Thyroid gland (tissue), 4 donors: Measurements from ENCODE around the gene SGPP2. TPM values are rescaled to one million over a fixed set of nuclear protein-coding genes. Genes with fewer than 3 reads are reported as not detected.
A peak's percentile ranks its signal among the peaks of the same experiment; 100 is the strongest.

Experiments
- DNase-seq, 2 donors: peaks; one replicate each; pipeline ENCODE4 v3.0.0-alpha.2; 2019
- H3K27ac ChIP-seq, 3 donors: fragments of 200-600 bp; sonication (generic); 1 replicate in 2 of 3; 2 replicates in 1 of 3; pipeline ENCODE4 v1.5.1; 2016 to 2019; ENCODE audit warnings: mild to moderate bottlenecking in 1 of 3, moderate library complexity in 1 of 3
- H3K27me3 ChIP-seq: fragments of 200-600 bp; sonication (generic); one replicate; pipeline ENCODE4 v1.5.1; 2019
- H3K36me3 ChIP-seq, 2 donors: fragments of 200-600 bp; sonication (generic); one replicate each; pipeline ENCODE4 v1.5.1; 2016 to 2019
- H3K4me1 ChIP-seq, 2 donors: fragments of 200-600 bp; sonication (generic); one replicate each; pipeline ENCODE4 v1.5.1; 2017 to 2019
- H3K4me3 ChIP-seq, 3 donors: fragments of 200-600 bp; sonication (generic); replicated peaks in 1 of 3; 1 replicate in 2 of 3; 2 replicates in 1 of 3; pipeline ENCODE4 v1.5.1; 2016; ENCODE audit warnings: mild to moderate bottlenecking in 1 of 3
- H3K9me3 ChIP-seq: fragments of 200-600 bp; sonication (generic); one replicate; pipeline ENCODE4 v1.5.1; 2017
- POLR2A ChIP-seq, 2 donors: fragments of 450-650 bp; IDR thresholded peaks; one replicate each; pipeline ENCODE4 v1.6.1; 2017; ENCODE audit warnings: antibody characterized with exemption in 2 of 2, mild to moderate bottlenecking in 2 of 2, moderate library complexity in 1 of 2
- WGBS, 2 donors: methylation state at CpG; one replicate each; pipeline ENCODE4 v1.1.5; 2017; 5-methylcytosine and 5-hydroxymethylcytosine counted together
- intact Hi-C: fragments of 100-400 bp; cut with DNase I; formaldehyde crosslinking; loops from one replicate; pipeline ENCODE4 v1.15.1; 2023
- total RNA-seq, 4 donors: library from RNA; depleted of rRNA; stranded (reverse); fragments of >200 nt; gene quantifications; one replicate each; pipeline ENCODE4 v1.2.3, GENCODE V29; 2016
- TF ChIP-seq, protein P1 (sequence below), 6 experiments: fragments of 200-600 bp in 3 of 6; fragments of 450-650 bp in 3 of 6; sonication (generic) in 3 of 6; IDR thresholded peaks; one replicate each; pipeline ENCODE4 v1.5.1; 2016 to 2019; ENCODE audit warnings: antibody characterized with exemption in 6 of 6, mild to moderate bottlenecking in 2 of 6, inconsistent platforms in 1 of 6, moderate library complexity in 1 of 6

The SGPP2 gene
- total RNA-seq, 4 donors from 2014 or later, result 33.7 to 53.7 (median 46.6) TPM

DNA sequence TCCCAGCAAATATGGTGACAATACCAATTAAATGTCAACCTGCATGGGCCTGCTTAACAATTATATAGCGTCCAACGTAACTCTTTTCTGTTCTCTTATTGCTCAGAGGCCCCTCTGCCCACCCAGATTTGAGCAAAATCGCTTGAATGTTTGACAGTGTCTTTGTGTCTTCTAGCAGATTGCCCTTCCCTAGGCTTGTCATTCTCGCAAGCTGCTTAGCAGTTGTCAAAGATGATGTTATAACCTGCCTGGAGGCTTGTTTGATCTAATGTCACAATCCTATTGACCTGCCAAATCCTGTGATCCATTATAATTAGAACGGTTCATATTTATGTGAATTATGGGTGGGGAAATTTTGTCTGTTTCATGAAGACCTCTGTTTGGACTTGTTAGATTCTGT, 122.7 kb downstream of the SGPP2 start:
- Histone ChIP-seq H3K9me3 (no peaks in the 10 kb centered on the region), H3K4me1 (peaks cover 15 to 41% of the 10 kb centered on the region in 2 donors), H3K27ac (peak overlapping the region in 1 of 3 donors; percentile 11), H3K36me3 (no peaks in the 10 kb centered on the region), H3K4me3 (no peak overlapping the region), H3K27me3 (no peaks in the 10 kb centered on the region)
- WGBS, 2 donors, result 88 to 92% methylated on average over 5 of the region's 5 CpGs
- TF ChIP-seq, protein P1, sequence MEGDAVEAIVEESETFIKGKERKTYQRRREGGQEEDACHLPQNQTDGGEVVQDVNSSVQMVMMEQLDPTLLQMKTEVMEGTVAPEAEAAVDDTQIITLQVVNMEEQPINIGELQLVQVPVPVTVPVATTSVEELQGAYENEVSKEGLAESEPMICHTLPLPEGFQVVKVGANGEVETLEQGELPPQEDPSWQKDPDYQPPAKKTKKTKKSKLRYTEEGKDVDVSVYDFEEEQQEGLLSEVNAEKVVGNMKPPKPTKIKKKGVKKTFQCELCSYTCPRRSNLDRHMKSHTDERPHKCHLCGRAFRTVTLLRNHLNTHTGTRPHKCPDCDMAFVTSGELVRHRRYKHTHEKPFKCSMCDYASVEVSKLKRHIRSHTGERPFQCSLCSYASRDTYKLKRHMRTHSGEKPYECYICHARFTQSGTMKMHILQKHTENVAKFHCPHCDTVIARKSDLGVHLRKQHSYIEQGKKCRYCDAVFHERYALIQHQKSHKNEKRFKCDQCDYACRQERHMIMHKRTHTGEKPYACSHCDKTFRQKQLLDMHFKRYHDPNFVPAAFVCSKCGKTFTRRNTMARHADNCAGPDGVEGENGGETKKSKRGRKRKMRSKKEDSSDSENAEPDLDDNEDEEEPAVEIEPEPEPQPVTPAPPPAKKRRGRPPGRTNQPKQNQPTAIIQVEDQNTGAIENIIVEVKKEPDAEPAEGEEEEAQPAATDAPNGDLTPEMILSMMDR (IDR thresholded peaks at IDR 0.05), result no peak
- TF ChIP-seq POLR2A (IDR thresholded peaks at IDR 0.05), result no peak
- DNase-seq, result no peak
- intact Hi-C loops, result no loop called here

DNA sequence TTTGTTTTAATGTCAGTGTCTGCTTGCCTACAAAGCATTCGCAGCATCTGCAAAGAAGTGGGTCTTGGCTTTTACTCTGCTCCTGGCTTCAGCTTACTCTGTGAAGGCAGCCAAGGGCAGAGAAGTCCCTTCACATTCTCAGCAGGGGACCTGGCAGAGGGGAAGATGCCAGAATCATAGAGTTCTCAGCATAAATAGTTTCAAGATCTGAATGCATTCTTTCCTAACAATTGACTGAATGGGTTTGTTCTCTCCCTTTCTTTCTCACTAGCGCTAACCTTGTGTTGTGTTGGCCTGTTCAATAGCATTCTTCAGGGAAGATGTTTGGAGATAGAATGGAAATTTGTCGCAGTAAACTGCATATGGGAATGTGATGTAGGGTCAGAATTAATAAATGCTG, 124.6 kb downstream of the SGPP2 start:
- H3K4me1 ChIP-seq, result peaks cover 15 to 47% of the 10 kb centered on the region in 2 donors
- intact Hi-C loops, result no loop called here
- DNase-seq, result peak; percentile 88 to 89
- TF ChIP-seq POLR2A (IDR thresholded peaks at IDR 0.05), result no peak
- TF ChIP-seq, protein P1 (IDR thresholded peaks at IDR 0.05), result peak in 4 of 6 experiments; percentile 14 to 55 (median 26)
- H3K36me3 ChIP-seq, result no peaks in the 10 kb centered on the region
- 24 to 27% methylated on average over 3 of the region's 3 CpGs for WGBS, 2 donors
- no peak overlapping the region for H3K4me3 ChIP-seq
- H3K27me3 ChIP-seq, result no peaks in the 10 kb centered on the region
- H3K27ac ChIP-seq, result peak overlapping the region; percentile 26 to 80 (median 37)
- no peaks in the 10 kb centered on the region for H3K9me3 ChIP-seq

DNA sequence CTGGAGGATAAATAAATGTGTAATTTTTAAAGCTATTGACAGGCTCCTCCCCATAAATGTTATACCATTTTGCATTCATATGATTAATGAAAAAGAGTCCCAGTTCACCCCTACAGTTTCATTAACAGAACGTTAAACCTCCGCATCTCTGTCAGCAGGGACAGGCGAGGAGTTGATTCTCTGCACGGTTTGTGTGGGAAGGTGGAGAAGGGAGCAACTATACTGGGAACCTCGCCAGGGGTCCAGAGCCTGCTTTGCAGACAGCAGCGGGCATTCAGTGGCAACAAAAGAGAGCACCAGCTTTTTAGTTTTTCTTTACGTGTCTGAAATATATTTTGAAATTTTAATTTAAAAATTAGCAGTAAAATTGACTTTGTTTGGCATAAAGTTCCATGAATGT, 130.2 kb downstream of the SGPP2 start:
- 56 to 66% methylated on average over 7 of the region's 7 CpGs for WGBS, 2 donors
- intact Hi-C loops, result no loop called here
- Histone ChIP-seq H3K36me3 (no peaks in the 10 kb centered on the region), H3K27ac (no peak overlapping the region), H3K9me3 (no peaks in the 10 kb centered on the region), H3K27me3 (no peaks in the 10 kb centered on the region), H3K4me1 (peaks cover 1 to 21% of the 10 kb centered on the region in 2 donors), H3K4me3 (no peak overlapping the region)
- TF ChIP-seq, protein P1 (IDR thresholded peaks at IDR 0.05), result no peak
- no peak for TF ChIP-seq POLR2A (IDR thresholded peaks at IDR 0.05)
- peak in 1 of 2 donors; percentile 27 for DNase-seq

DNA sequence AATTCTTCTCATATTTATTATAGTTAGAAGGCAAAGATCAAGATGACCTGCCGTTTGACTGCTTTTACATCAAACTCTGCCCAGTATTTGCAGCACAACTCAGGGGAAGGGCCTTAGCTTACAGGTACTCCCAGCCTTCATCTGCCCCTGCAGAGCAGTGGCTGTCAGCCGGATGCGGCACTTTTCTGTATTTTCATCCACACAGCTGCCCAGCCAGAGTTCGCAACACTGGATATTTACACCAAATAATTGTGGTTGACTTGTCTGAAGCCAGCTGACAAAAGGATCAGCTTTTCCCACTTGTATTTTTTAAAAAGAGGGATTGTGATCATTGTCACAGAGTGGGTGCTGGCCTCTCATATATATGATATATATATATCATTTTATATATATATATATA, 136.8 kb downstream of the SGPP2 start:
- Histone ChIP-seq H3K4me3 (no peak overlapping the region), H3K27me3 (no peaks in the 10 kb centered on the region), H3K36me3 (no peaks in the 10 kb centered on the region), H3K4me1 (peaks cover 21 to 47% of the 10 kb centered on the region in 2 donors), H3K27ac (peak overlapping the region in 1 of 3 donors; percentile 24), H3K9me3 (no peaks in the 10 kb centered on the region)
- peak in 1 of 2 donors; percentile 17 for DNase-seq
- intact Hi-C loops, result loop anchor here (10.0 kb wide), 1 partner anchor 246 kb away; no protein-coding TSS in a partner anchor
- no peak for TF ChIP-seq POLR2A (IDR thresholded peaks at IDR 0.05)
- TF ChIP-seq, protein P1 (IDR thresholded peaks at IDR 0.05), result no peak
- 92 to 94% methylated on average over 4 of the region's 4 CpGs for WGBS, 2 donors

DNA sequence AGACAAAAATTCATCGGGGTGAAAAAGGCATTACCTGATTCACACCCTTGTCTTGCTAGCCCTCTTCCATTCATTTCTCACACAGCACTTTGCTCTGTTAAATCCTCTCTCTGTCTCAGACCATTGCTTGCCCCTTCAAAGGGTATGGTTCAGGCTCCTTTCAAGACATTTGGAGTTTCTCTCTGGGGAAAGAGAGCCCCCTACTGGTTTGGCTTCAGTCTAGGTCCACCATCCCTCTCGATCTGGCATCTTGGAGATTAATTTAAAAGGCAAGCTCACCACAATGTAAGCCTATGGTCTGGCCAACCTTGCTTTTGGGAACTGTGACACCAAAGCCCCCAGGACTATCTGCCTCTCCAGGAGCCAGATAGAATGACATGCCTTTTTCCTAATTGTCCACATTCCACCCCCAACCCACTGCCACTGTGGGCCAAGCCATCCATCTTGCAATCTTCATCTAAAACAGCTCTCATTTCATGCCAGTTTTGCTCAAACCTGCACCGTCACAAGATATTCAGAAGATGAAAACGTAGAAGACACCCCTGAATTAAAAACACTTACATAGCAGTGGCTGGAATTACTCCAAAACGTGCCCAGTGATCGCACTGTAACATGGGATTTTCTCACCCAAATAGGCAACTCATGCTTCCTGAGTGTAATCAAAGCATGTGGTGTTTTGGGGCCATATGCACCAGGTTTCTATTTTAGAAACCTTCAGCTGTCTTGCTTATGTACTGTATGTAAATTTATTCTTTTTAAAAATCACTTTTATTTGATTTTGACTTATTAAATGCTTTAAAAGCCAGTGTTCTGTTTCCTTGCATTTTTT, 137.7 kb downstream of the SGPP2 start:
- peak; percentile 55 to 61 for DNase-seq
- WGBS, 2 donors, result 43 to 52% methylated on average over 6 of the region's 6 CpGs
- intact Hi-C loops, result loop anchor here (10.0 kb wide), 1 partner anchor 247 kb away; no protein-coding TSS in a partner anchor

More for the DNA sequence above, 137.7 kb downstream of the SGPP2 start:
- H3K27ac ChIP-seq, result peak overlapping the region in 2 of 3 donors; percentile 19
- no peaks in the 10 kb centered on the region for H3K9me3 ChIP-seq
- no peak for TF ChIP-seq POLR2A (IDR thresholded peaks at IDR 0.05)
- TF ChIP-seq, protein P1 (IDR thresholded peaks at IDR 0.05), result peak in 5 of 6 experiments; percentile 35 to 90 (median 79)
- no peak overlapping the region for H3K4me3 ChIP-seq
- H3K27me3 ChIP-seq, result no peaks in the 10 kb centered on the region
- no peaks in the 10 kb centered on the region for H3K36me3 ChIP-seq
- H3K4me1 ChIP-seq, result peaks cover 21 to 47% of the 10 kb centered on the region in 2 donors
